HepG2 (cell line): ENCODE data around the gene ST6GALNAC2. TPM values are rescaled to one million over a fixed set of nuclear protein-coding genes. Genes with fewer than 3 reads are reported as not detected.

ENCODE experiments used
- AFF4 ChIP-seq: sonication (generic); formaldehyde crosslinking; IDR thresholded peaks from 2 replicates; pipeline ENCODE4 v1.4.0; 2020; ENCODE audit warnings: missing genetic modification reagents
- ATF7 ChIP-seq, 2 experiments: fragments of 450-650 bp in 1 of 2; sonication (generic) in 1 of 2; formaldehyde crosslinking in 1 of 2; IDR thresholded peaks; 2 replicates each; pipeline versions ENCODE4 v1.4.0 to v1.6.1; 2016 to 2020; ENCODE audit warnings: antibody characterized with exemption in 1 of 2, mild to moderate bottlenecking in 1 of 2, missing genetic modification reagents in 1 of 2
- BATF2 ChIP-seq: sonication (generic); formaldehyde crosslinking; IDR thresholded peaks from 2 replicates; pipeline ENCODE4 v1.8.0; 2022; ENCODE audit warnings: mild to moderate bottlenecking, missing genetic modification reagents, moderate library complexity
- EZH2 ChIP-seq: conservative IDR thresholded peaks from 2 replicates; pipeline ENCODE4 v1.6.1; 2012; ENCODE audit warnings: mild to moderate bottlenecking, low read depth, low read length, moderate library complexity
- FOXO1 ChIP-seq: sonication (generic); formaldehyde crosslinking; IDR thresholded peaks from 2 replicates; pipeline ENCODE4 v1.4.0; 2020; ENCODE audit warnings: missing genetic modification reagents
- IRX3 ChIP-seq: sonication (generic); formaldehyde crosslinking; IDR thresholded peaks from 2 replicates; pipeline ENCODE4 v1.8.1; 2023; ENCODE audit warnings: mild to moderate bottlenecking, low read depth, missing genetic modification reagents, borderline replicate concordance
- JUND ChIP-seq: sonication (generic); formaldehyde crosslinking; IDR thresholded peaks from 2 replicates; pipeline ENCODE4 v1.8.0; 2022; ENCODE audit warnings: mild to moderate bottlenecking, missing genetic modification reagents
- LCORL ChIP-seq, 2 experiments: fragments of 450-650 bp in 1 of 2; sonication (generic) in 1 of 2; formaldehyde crosslinking in 1 of 2; IDR thresholded peaks; 2 replicates each; pipeline versions ENCODE4 v1.5.0 to v1.6.1; 2017 to 2020; ENCODE audit warnings: antibody characterized with exemption in 1 of 2, missing genetic modification reagents in 1 of 2
- MLXIP ChIP-seq: sonication (generic); formaldehyde crosslinking; IDR thresholded peaks from 2 replicates; pipeline ENCODE4 v1.9.0; 2021; ENCODE audit warnings: missing genetic modification reagents, borderline replicate concordance
- NAIF1 ChIP-seq: sonication (generic); formaldehyde crosslinking; IDR thresholded peaks from 2 replicates; pipeline ENCODE4 v1.5.0; 2020; ENCODE audit warnings: mild to moderate bottlenecking, missing genetic modification reagents, borderline replicate concordance
- NR2C2 ChIP-seq: sonication (generic); formaldehyde crosslinking; IDR thresholded peaks from 2 replicates; pipeline ENCODE4 v1.4.0; 2020; ENCODE audit warnings: missing genetic modification reagents, mild to moderate bottlenecking, moderate library complexity, borderline replicate concordance
- RCOR2 ChIP-seq: IDR thresholded peaks from 2 replicates; pipeline ENCODE4 v1.6.1; 2016; ENCODE audit warnings: missing biosample characterization, missing genetic modification reagents
- RXRA ChIP-seq: sonication (generic); formaldehyde crosslinking; IDR thresholded peaks from 2 replicates; pipeline ENCODE4 v1.5.1; 2020; ENCODE audit warnings: missing genetic modification reagents
- SKI ChIP-seq: fragments of 450-650 bp; IDR thresholded peaks from one replicate; pipeline ENCODE4 v1.6.1; 2018; ENCODE audit warnings: mild to moderate bottlenecking; ENCODE audit not compliant: partially characterized antibody
- SRY ChIP-seq: sonication (generic); formaldehyde crosslinking; IDR thresholded peaks from 2 replicates; pipeline ENCODE4 v1.8.0; 2022; ENCODE audit warnings: mild to moderate bottlenecking, missing genetic modification reagents
- TBL1XR1 ChIP-seq: fragments of 150-350 bp; IDR thresholded peaks from 2 replicates; pipeline ENCODE4 v1.6.1; 2014; ENCODE audit warnings: borderline replicate concordance, low read length; ENCODE audit not compliant: partially characterized antibody
- ZBTB21 ChIP-seq: sonication (generic); formaldehyde crosslinking; IDR thresholded peaks from 2 replicates; pipeline ENCODE4 v1.4.0; 2020; ENCODE audit warnings: missing genetic modification reagents
- ZNF160 ChIP-seq: sonication (generic); formaldehyde crosslinking; IDR thresholded peaks from 2 replicates; pipeline ENCODE4 v1.8.0; 2022; ENCODE audit warnings: mild to moderate bottlenecking, inconsistent platforms, missing genetic modification reagents
- ZNF207 ChIP-seq: fragments of 450-650 bp; IDR thresholded peaks from 2 replicates; pipeline ENCODE4 v1.6.1; 2016; ENCODE audit warnings: antibody characterized with exemption, borderline replicate concordance
- ZNF260 ChIP-seq: sonication (generic); formaldehyde crosslinking; IDR thresholded peaks from 2 replicates; pipeline ENCODE4 v1.4.0; 2020; ENCODE audit warnings: missing genetic modification reagents, low read depth, mild to moderate bottlenecking, borderline replicate concordance
- ZNF569 ChIP-seq: sonication (generic); formaldehyde crosslinking; IDR thresholded peaks from 2 replicates; pipeline ENCODE4 v1.5.0; 2020; ENCODE audit warnings: mild to moderate bottlenecking, missing genetic modification reagents, moderate library complexity, borderline replicate concordance
- ZNF7 ChIP-seq: IDR thresholded peaks from 2 replicates; pipeline ENCODE4 v1.6.1; 2016; ENCODE audit warnings: missing biosample characterization, missing genetic modification reagents
- polyA plus RNA-seq, 8 experiments: library from polyadenylated mRNA; depleted of rRNA in 3 of 8; stranded (reverse) in 7 of 8; unstranded in 1 of 8; fragments of >200 nt; fragmentation: Illumina TruSeq in 4 of 8; extraction: Trizol in 4 of 8; gene quantifications; 2 replicates each; pipeline versions ENCODE4 v1.2.1 to v1.2.3, GENCODE V29; 2011 to 2016; ENCODE audit warnings: low read depth in 4 of 8, missing spikeins in 1 of 8, mixed read lengths in 1 of 8; ENCODE audit not compliant: insufficient read depth in 1 of 8
- total RNA-seq, 5 experiments: library from RNA; depleted of rRNA; stranded (reverse); fragments of >200 nt; fragmentation: Illumina TruSeq; extraction: Trizol; gene quantifications; 2 replicates each; pipeline ENCODE4 v1.2.3, GENCODE V29; 2016; ENCODE audit warnings: low read depth in 1 of 5

Gene ST6GALNAC2
- total and polyA plus RNA-seq, 2 of the 13 experiments (the other 11 are each of a cell fraction or from before 2014, with no cell fraction given) = 0.12 to 0.49 TPM

GRCh38 chr17:76569607-76570279, 15.9 kb downstream of the ST6GALNAC2 start (continued):
- no peak for TF ChIP-seq NAIF1 (CRISPR knock-in tag)
- TF ChIP-seq JUND = no peak
- TF ChIP-seq ZNF207 = no peak
- TF ChIP-seq ATF7 (IDR thresholded peaks at IDR 0.05) = no peak
- no peak for TF ChIP-seq ATF7 (CRISPR knock-in tag; IDR thresholded peaks at IDR 0.05)
- TF ChIP-seq RXRA (CRISPR knock-in tag) = peak; percentile 94
- TF ChIP-seq FOXO1 (CRISPR knock-in tag) = no peak
- peak; percentile 32 for TF ChIP-seq SKI
- no peak for TF ChIP-seq ZNF7 (CRISPR knock-in tag)
- TF ChIP-seq ZBTB21 = no peak
- no peak for TF ChIP-seq SRY (CRISPR knock-in tag)
- no peak for TF ChIP-seq EZH2
- no peak for TF ChIP-seq LCORL (IDR thresholded peaks at IDR 0.05)
- TF ChIP-seq LCORL (CRISPR knock-in tag; IDR thresholded peaks at IDR 0.05) = peak; percentile 75
- no peak for TF ChIP-seq TBL1XR1
- no peak for TF ChIP-seq ZNF160 (CRISPR knock-in tag)
- peak; percentile 46; the same call in 1 of the 2 replicates for TF ChIP-seq NR2C2
- no peak for TF ChIP-seq MLXIP (CRISPR knock-in tag)
- no peak for TF ChIP-seq AFF4
- TF ChIP-seq ZNF569 = no peak
- TF ChIP-seq BATF2 (CRISPR knock-in tag) = no peak
- no peak for TF ChIP-seq IRX3
- TF ChIP-seq ZNF260 (CRISPR knock-in tag) = no peak
- 0 out of 2 replicates have a peak, but pooled peaks have one; percentile 72 for TF ChIP-seq RCOR2 (CRISPR knock-in tag)
